Measurements from ENCODE around the gene CERS1.

Gene CERS1

GRCh38 chr19:18899624-18900560 is 3.9 kb upstream of the CERS1 start:
- no peak overlapping the region for H3K27ac ChIP-seq
- no peak for TF ChIP-seq CTCF (conservative IDR thresholded peaks at IDR 0.05)

DNA sequence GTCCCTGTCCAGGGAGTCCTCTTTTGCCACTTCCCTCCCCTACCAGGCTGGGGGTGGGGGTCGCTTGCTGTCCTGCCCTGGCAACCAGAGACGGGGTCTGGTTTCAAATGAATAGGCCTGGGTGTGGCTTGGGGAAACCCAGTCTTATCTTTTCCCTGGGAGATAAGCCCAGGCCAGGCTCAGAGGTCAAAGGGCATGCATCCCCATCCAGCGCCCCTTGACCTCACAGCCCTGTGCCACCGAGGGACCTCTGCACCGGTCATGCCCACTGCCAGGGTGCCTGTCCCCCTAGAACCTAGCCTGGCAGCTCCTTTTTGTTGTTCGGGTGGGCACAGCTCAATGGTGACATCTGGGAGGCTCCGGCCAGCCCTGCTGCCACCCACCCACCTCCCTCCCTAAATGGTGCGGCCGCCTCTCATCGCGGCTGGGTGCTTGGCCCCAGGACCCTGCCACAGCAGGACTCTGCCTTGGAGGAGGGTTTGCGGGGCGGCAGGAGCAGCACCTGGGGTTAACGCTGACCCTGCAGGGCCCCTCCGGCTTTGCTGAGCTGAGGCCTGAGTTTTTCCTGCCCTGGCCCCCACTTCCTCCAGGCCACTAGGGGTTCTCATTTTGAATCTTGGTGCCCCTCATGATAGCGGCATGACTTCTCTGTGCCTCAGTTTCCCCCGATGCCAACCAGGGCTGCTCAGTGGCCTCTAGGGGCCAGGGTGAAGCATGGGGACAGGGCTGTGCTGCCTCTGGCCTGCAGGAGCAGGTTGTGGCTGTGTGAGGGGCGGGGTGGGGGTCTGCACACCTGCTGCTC is 2.9 kb upstream of the CERS1 start:
- H3K27ac ChIP-seq, result no peak overlapping the region
- no peak for TF ChIP-seq CTCF (conservative IDR thresholded peaks at IDR 0.05)

DNA sequence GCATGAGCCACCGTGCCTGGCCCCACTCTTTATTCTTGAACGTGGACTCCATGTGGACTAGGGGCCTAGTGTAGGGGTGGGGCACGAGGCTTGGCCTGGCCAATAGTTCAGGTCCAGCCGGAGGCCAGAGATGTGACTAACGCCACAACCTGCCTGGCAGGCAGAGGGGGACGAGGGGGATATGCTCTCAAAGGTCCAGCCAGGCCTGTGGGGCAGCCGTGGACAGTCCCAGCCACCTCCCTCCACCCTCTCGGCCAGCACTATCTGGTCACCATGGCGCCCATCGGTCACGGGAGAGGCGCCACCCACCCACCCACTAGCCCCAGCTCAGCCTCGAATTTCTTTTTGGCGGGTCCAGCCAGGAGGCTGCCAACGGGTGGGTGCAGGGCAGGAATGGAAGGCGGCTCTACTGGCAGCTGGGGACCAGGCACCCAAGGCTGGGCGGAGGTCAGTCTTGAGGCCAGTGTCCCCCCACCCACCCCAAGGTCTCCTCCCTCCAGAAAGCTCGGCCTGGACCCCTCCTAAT is 2.2 kb upstream of the CERS1 start:
- no peak overlapping the region for H3K27ac ChIP-seq
- no peak for TF ChIP-seq CTCF (conservative IDR thresholded peaks at IDR 0.05)

DNA sequence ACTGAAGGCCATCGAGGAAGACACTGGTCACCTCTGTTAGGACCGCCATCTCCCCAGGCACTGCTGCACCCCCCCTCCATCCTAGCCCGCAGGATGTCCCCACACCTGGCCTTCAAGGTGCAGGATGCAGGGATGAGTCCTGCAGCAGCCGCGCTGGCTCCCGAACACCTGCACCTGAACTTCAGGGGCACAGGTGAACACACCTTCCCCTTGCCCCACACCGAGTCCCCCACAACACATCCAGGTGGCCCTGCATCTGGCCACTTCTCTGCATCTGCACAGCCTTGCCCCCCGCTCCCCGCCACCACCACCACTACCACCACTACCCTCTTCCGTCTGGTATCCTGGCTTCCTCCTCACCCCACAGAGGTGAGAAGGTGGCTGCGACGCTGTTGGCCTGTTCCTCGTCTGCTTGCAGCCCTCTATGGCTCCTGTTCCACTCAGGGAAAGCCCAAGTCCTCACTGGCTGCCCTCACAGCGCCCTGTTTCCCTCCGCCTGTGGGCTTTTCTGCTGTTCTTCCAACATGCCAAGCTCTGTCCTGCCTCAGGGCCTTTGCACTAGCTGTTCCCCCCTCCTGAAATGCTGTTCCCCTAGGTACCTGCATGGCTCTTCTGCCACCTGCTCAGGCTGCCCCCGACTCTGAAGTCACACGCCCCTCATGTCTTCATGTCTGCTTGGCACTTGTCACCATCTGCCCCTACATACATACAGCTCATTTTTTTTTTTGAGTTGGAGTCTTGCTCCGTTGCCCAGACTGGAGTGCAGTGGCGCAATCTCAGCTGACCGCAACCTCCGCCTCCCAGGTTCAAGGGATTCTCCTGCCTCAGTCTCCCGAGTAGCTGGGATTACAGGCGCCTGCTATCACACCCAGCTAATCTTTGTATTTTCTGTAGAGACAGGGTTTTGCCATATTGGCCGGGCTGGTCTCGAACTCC is 1.4 kb upstream of the CERS1 start:
- no peak overlapping the region for H3K27ac ChIP-seq
- no peak for TF ChIP-seq CTCF (conservative IDR thresholded peaks at IDR 0.05)

GRCh38 chr19:18896421-18896841 is 473 bp upstream of the CERS1 start:
- H3K27ac ChIP-seq, result peak overlapping the region; percentile 85; the same call in 1 of the 2 replicates
- no peak for TF ChIP-seq CTCF (conservative IDR thresholded peaks at IDR 0.05)

DNA sequence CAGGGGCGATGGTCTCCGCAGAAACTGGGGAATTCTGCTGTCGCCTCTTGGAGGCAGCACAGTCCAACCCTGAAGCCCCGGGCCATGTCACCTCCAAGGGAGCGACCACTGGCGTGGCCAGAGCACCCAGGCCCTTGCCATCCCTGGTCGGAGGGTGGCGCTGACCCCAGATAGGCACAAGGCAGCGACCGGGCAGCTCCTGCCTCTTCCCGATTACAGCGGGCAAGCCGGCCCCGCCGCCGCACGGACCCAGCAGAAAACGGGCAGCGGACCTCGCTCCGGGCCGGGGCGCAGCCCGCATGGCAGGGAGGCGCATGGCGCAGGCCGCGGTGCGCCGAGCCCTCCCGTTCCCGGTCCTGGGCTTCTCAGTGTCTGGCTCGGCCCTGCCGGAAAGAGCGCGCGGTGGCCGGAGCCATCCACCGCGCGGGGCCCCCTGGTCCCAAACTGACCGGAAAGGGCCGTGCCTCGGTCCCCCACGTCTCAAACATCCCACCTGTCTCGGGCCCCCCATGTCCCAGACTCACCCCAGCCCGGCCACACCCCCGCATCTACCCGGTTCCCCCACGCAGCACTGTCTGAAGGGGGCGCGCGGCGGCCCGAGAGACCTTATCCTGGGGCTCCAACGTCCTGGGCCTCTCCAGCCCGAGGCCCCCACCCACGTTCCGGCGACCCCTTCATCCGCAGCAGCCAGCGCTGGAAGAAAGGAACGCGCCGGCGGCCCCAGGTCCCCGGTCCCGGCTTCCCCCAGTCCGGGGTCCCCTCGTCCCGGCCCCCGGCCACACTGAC is 727 bp downstream of the CERS1 start:
- peak; percentile 88 for TF ChIP-seq CTCF (conservative IDR thresholded peaks at IDR 0.05)
- peak overlapping the region; percentile 85 for H3K27ac ChIP-seq

Data from VCaP (cell line).